ENCODE data around the gene OR2AJ1. TPM values are rescaled to one million over a fixed set of nuclear protein-coding genes. Genes with fewer than 3 reads are reported as not detected.

The OR2AJ1 gene
- total and polyA plus RNA-seq, 2 experiments from 2014 or later: not detected

- Histone ChIP-seq H3K36me3 (replicated peaks; ENCODE audit: insufficient read depth, low read depth) (no peaks in the 10 kb centered on the region), H3K4me2 (no peak overlapping the region), H4K20me1 (ENCODE audit: insufficient read depth, poor library complexity, severe bottlenecking) (no peaks in the 10 kb centered on the region), H3K27ac (no peak overlapping the region), H3K9me3 (ENCODE audit: low read depth) (no peaks in the 10 kb centered on the region), H2AFZ (no peak overlapping the region), H3K4me3 (no peak overlapping the region), H3K9me2 (replicated peaks; ENCODE audit: insufficient read depth) (no peaks in the 10 kb centered on the region), H3K4me1 (ENCODE audit: insufficient read depth) (no peaks in the 10 kb centered on the region), H3K79me2 (no peaks in the 10 kb centered on the region), H3K27me3 (no peaks in the 10 kb centered on the region)
- no peak for TF ChIP-seq EZH2 (IDR thresholded peaks at IDR 0.05; ENCODE audit: borderline replicate concordance)
- TF ChIP-seq EZH2phosphoT487 (IDR thresholded peaks at IDR 0.05; ENCODE audit: low read depth, severe bottlenecking, unreplicated experiment): no peak
- TF ChIP-seq, protein P1, sequence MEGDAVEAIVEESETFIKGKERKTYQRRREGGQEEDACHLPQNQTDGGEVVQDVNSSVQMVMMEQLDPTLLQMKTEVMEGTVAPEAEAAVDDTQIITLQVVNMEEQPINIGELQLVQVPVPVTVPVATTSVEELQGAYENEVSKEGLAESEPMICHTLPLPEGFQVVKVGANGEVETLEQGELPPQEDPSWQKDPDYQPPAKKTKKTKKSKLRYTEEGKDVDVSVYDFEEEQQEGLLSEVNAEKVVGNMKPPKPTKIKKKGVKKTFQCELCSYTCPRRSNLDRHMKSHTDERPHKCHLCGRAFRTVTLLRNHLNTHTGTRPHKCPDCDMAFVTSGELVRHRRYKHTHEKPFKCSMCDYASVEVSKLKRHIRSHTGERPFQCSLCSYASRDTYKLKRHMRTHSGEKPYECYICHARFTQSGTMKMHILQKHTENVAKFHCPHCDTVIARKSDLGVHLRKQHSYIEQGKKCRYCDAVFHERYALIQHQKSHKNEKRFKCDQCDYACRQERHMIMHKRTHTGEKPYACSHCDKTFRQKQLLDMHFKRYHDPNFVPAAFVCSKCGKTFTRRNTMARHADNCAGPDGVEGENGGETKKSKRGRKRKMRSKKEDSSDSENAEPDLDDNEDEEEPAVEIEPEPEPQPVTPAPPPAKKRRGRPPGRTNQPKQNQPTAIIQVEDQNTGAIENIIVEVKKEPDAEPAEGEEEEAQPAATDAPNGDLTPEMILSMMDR (IDR thresholded peaks at IDR 0.05; ENCODE audit: poor library complexity): no peak
- no peak for DNase-seq (ENCODE audit: low spot score)
- WGBS (ENCODE audit: low lambda C conversion rate, missing lambda C conversion rate): 73% methylated on average over 6 of the region's 6 CpGs
Observed at GRCh38 chr1:247942624-247943023, 17.9 kb downstream of the OR2AJ1 start.

DNA sequence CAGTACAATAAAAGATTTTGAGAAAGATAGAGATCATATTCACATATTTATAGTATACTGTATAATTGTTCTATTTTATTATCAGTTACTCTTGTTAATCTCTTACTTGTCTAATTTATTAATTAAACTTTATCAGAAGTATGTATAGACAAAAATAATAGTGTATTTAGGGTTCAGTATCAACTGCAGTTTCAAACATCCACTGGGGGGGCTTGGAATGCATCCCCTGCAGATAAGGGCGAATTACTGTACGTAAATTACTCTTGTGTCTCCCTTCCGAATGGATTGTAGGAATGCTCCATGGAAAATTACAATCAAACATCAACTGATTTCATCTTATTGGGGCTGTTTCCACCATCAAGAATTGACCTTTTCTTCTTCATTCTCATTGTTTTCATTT, 23.9 kb downstream of the OR2AJ1 start, which contains the start of gene OR2L8:
TSS of gene OR2L8 (plus strand) at position 301 of the 400 bp plus-strand sequence. CDS start at position 301, 0 bp downstream.
- no peak for DNase-seq (ENCODE audit: low spot score)
- Histone ChIP-seq H4K20me1 (ENCODE audit: insufficient read depth, poor library complexity, severe bottlenecking) (no peaks in the 10 kb centered on the region), H3K9me2 (replicated peaks; ENCODE audit: insufficient read depth) (no peaks in the 10 kb centered on the region), H3K79me2 (no peaks in the 10 kb centered on the region), H3K27me3 (no peaks in the 10 kb centered on the region), H3K9me3 (ENCODE audit: low read depth) (no peaks in the 10 kb centered on the region), H3K4me2 (no peak within 1 kb of the TSS), H3K27ac (no peak within 1 kb of the TSS), H3K4me3 (no peak within 1 kb of the TSS), H2AFZ (no peak within 1 kb of the TSS), H3K36me3 (replicated peaks; ENCODE audit: insufficient read depth, low read depth) (no peaks in the 10 kb centered on the region), H3K4me1 (ENCODE audit: insufficient read depth) (no peaks in the 10 kb centered on the region)
- no peak for TF ChIP-seq EZH2 (IDR thresholded peaks at IDR 0.05; ENCODE audit: borderline replicate concordance)
- TF ChIP-seq EZH2phosphoT487 (IDR thresholded peaks at IDR 0.05; ENCODE audit: low read depth, severe bottlenecking, unreplicated experiment): no peak
- TF ChIP-seq, protein P1 (IDR thresholded peaks at IDR 0.05; ENCODE audit: poor library complexity): no peak
- 65% methylated on average over 3 of the region's 3 CpGs for WGBS (ENCODE audit: low lambda C conversion rate, missing lambda C conversion rate)

- no peak for DNase-seq (ENCODE audit: low spot score)
- H2AFZ ChIP-seq: no peak overlapping the region
- 97% methylated on average over 1 of the region's 1 CpG for WGBS (ENCODE audit: low lambda C conversion rate, missing lambda C conversion rate)
- no peaks in the 10 kb centered on the region for H3K36me3 ChIP-seq (replicated peaks; ENCODE audit: insufficient read depth, low read depth)
- H4K20me1 ChIP-seq (ENCODE audit: insufficient read depth, poor library complexity, severe bottlenecking): no peaks in the 10 kb centered on the region
- H3K4me2 ChIP-seq: no peak overlapping the region
- H3K27me3 ChIP-seq: no peaks in the 10 kb centered on the region
- H3K9me3 ChIP-seq (ENCODE audit: low read depth): no peaks in the 10 kb centered on the region
- no peak overlapping the region for H3K4me3 ChIP-seq
- H3K9me2 ChIP-seq (replicated peaks; ENCODE audit: insufficient read depth): no peaks in the 10 kb centered on the region
- no peaks in the 10 kb centered on the region for H3K79me2 ChIP-seq
- TF ChIP-seq EZH2phosphoT487 (IDR thresholded peaks at IDR 0.05; ENCODE audit: low read depth, severe bottlenecking, unreplicated experiment) (no peak), EZH2 (IDR thresholded peaks at IDR 0.05; ENCODE audit: borderline replicate concordance) (no peak)
- TF ChIP-seq, protein P1 (IDR thresholded peaks at IDR 0.05; ENCODE audit: poor library complexity): no peak
- H3K27ac ChIP-seq: no peak overlapping the region
- no peaks in the 10 kb centered on the region for H3K4me1 ChIP-seq (ENCODE audit: insufficient read depth)
Observed at GRCh38 chr1:247953408-247953807, 28.7 kb downstream of the OR2AJ1 start.

DNA sequence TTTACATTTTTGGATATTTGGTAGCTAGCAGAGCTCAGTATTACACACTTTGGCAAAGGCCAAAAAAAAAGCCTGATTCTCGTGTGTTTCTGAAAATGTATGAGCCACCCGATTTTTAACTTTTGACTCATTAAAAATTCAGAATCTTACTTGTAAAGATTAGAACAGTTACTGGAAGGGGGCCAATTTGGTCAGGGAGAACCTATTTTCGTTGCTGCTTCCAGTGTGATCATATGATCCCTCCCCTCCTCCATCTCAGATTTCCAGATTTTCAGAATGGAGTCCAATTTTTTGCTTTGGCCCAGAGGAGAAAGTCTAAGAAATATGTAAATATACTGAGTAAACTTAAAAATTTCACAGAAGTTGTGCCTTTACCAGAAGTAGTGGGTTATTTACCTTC, 37.1 kb downstream of the OR2AJ1 start:
- no peaks in the 10 kb centered on the region for H3K9me2 ChIP-seq (replicated peaks; ENCODE audit: insufficient read depth)
- H3K27ac ChIP-seq: no peak overlapping the region
- H3K36me3 ChIP-seq (replicated peaks; ENCODE audit: insufficient read depth, low read depth): no peaks in the 10 kb centered on the region
- H2AFZ ChIP-seq: no peak overlapping the region
- no peaks in the 10 kb centered on the region for H3K9me3 ChIP-seq (ENCODE audit: low read depth)
- DNase-seq (ENCODE audit: low spot score): no peak
- no peaks in the 10 kb centered on the region for H4K20me1 ChIP-seq (ENCODE audit: insufficient read depth, poor library complexity, severe bottlenecking)
- no peaks in the 10 kb centered on the region for H3K79me2 ChIP-seq
- WGBS (ENCODE audit: low lambda C conversion rate, missing lambda C conversion rate): 20% methylated on average over 3 of the region's 3 CpGs
- no peaks in the 10 kb centered on the region for H3K27me3 ChIP-seq
- no peak for TF ChIP-seq EZH2phosphoT487 (IDR thresholded peaks at IDR 0.05; ENCODE audit: low read depth, severe bottlenecking, unreplicated experiment)
- H3K4me1 ChIP-seq (ENCODE audit: insufficient read depth): no peaks in the 10 kb centered on the region
- H3K4me3 ChIP-seq: no peak overlapping the region
- H3K4me2 ChIP-seq: no peak overlapping the region
